ENCODE measurements around the gene PPM1H. TPM values are rescaled to one million over a fixed set of nuclear protein-coding genes. Genes with fewer than 3 reads are reported as not detected.

PPM1H gene
- total RNA-seq, 1 experiment from 2014 or later, result 0.04 TPM

DNA sequence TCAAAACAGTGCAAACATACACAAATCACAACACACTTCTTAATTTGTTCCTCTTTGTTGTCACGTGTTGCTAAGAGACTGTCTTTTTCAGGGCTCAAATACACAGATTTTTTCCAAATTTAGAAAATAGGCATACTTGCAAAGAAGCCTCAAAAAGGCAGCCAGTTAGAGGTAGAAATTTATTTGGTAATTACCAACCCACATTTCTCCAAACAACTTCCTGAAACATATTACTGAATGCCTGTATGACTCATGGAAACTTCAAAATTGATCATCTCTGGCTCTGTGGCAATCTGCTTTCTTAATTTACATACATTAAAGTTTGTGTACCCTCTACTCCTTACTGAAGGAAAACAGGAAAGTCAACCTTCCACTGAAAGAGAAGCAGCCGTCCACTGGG, 36.4 kb downstream of the PPM1H start:
- DNase-seq (ENCODE audit: low spot score), result peak; percentile 40
- ChIA-PET CTCF (no interaction called here), POLR2A (ENCODE audit: low non-redundant PET) (no interaction called here)
- BruUV-seq (replicated peaks), result no TSS peak
- no peak overlapping the region for H3K27ac ChIP-seq (ENCODE audit: low read depth, low read length, poor library complexity, severe bottlenecking)
- peaks cover 7% of the 10 kb centered on the region for H3K4me1 ChIP-seq (ENCODE audit: insufficient read depth, low read length, poor library complexity, severe bottlenecking)
- intact Hi-C loops (cut with micrococcal nuclease; ENCODE audit: unreplicated experiment), result no loop called here
- H3K27me3 ChIP-seq (replicated peaks; ENCODE audit: insufficient read depth, low read depth, low read length, poor library complexity), result no peaks in the 10 kb centered on the region
- no peaks in the 10 kb centered on the region for H3K9me3 ChIP-seq (ENCODE audit: low read depth, low read length, poor library complexity, severe bottlenecking)
- H3K36me3 ChIP-seq (ENCODE audit: insufficient read depth, low read length, poor library complexity, severe bottlenecking), result no peaks in the 10 kb centered on the region
- TF ChIP-seq EZH2 (IDR thresholded peaks at IDR 0.05; ENCODE audit: borderline replicate concordance, low read depth, low read length, poor library complexity, severe bottlenecking), result no peak
- TF ChIP-seq, protein P1, sequence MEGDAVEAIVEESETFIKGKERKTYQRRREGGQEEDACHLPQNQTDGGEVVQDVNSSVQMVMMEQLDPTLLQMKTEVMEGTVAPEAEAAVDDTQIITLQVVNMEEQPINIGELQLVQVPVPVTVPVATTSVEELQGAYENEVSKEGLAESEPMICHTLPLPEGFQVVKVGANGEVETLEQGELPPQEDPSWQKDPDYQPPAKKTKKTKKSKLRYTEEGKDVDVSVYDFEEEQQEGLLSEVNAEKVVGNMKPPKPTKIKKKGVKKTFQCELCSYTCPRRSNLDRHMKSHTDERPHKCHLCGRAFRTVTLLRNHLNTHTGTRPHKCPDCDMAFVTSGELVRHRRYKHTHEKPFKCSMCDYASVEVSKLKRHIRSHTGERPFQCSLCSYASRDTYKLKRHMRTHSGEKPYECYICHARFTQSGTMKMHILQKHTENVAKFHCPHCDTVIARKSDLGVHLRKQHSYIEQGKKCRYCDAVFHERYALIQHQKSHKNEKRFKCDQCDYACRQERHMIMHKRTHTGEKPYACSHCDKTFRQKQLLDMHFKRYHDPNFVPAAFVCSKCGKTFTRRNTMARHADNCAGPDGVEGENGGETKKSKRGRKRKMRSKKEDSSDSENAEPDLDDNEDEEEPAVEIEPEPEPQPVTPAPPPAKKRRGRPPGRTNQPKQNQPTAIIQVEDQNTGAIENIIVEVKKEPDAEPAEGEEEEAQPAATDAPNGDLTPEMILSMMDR (conservative IDR thresholded peaks at IDR 0.05; ENCODE audit: low read depth, low read length), result no peak
- H3K4me3 ChIP-seq (ENCODE audit: low read depth, low read length, poor library complexity, severe bottlenecking), result no peak overlapping the region

DNA sequence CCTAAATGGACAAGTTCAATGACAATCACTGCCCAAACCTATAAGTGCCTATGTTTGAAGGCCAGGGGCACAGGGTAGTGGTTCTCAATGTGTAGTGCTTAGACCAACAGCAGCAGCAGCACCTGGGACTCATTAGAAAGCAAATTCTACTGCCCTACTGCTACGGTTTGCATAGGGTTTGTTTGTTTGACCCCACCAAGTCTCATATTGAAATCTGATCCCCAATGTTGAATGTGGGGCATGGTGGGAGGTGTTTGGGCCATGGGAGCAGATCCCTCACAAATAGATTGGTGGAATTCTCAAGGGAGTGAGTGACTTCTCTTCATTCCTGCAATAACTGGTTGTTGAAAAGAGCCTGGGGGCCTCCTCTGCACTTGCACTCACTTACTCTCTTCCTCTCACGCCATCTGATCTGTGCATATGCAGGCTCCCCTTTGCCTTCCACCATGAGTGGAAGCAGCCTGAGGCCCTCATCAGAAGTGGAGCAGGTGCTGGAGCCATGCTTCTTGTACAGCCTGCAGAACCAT, 39.5 kb downstream of the PPM1H start:
- no TSS peak for BruUV-seq (replicated peaks)
- Histone ChIP-seq H3K4me3 (ENCODE audit: low read depth, low read length, poor library complexity, severe bottlenecking) (no peak overlapping the region), H3K36me3 (ENCODE audit: insufficient read depth, low read length, poor library complexity, severe bottlenecking) (no peaks in the 10 kb centered on the region), H3K27ac (ENCODE audit: low read depth, low read length, poor library complexity, severe bottlenecking) (no peak overlapping the region), H3K4me1 (ENCODE audit: insufficient read depth, low read length, poor library complexity, severe bottlenecking) (peaks cover 7% of the 10 kb centered on the region), H3K27me3 (replicated peaks; ENCODE audit: insufficient read depth, low read depth, low read length, poor library complexity) (no peaks in the 10 kb centered on the region), H3K9me3 (ENCODE audit: low read depth, low read length, poor library complexity, severe bottlenecking) (no peaks in the 10 kb centered on the region)
- TF ChIP-seq, protein P1 (conservative IDR thresholded peaks at IDR 0.05; ENCODE audit: low read depth, low read length), result no peak
- TF ChIP-seq EZH2 (IDR thresholded peaks at IDR 0.05; ENCODE audit: borderline replicate concordance, low read depth, low read length, poor library complexity, severe bottlenecking), result no peak
- ChIA-PET CTCF (no interaction called here), POLR2A (ENCODE audit: low non-redundant PET) (no interaction called here)
- intact Hi-C loops (cut with micrococcal nuclease; ENCODE audit: unreplicated experiment), result no loop called here
- DNase-seq (ENCODE audit: low spot score), result no peak

GRCh38 chr12:62893276-62893675, 41.7 kb downstream of the PPM1H start:
- Histone ChIP-seq H3K36me3 (ENCODE audit: insufficient read depth, low read length, poor library complexity, severe bottlenecking) (no peaks in the 10 kb centered on the region), H3K4me1 (ENCODE audit: insufficient read depth, low read length, poor library complexity, severe bottlenecking) (peaks cover 4% of the 10 kb centered on the region), H3K4me3 (ENCODE audit: low read depth, low read length, poor library complexity, severe bottlenecking) (no peak overlapping the region), H3K27me3 (replicated peaks; ENCODE audit: insufficient read depth, low read depth, low read length, poor library complexity) (no peaks in the 10 kb centered on the region), H3K27ac (ENCODE audit: low read depth, low read length, poor library complexity, severe bottlenecking) (no peak overlapping the region), H3K9me3 (ENCODE audit: low read depth, low read length, poor library complexity, severe bottlenecking) (no peaks in the 10 kb centered on the region)
- TF ChIP-seq EZH2 (IDR thresholded peaks at IDR 0.05; ENCODE audit: borderline replicate concordance, low read depth, low read length, poor library complexity, severe bottlenecking), result no peak
- TF ChIP-seq, protein P1 (conservative IDR thresholded peaks at IDR 0.05; ENCODE audit: low read depth, low read length), result no peak
- no peak for DNase-seq (ENCODE audit: low spot score)
- ChIA-PET POLR2A (ENCODE audit: low non-redundant PET) (no interaction called here), CTCF (no interaction called here)
- intact Hi-C loops (cut with micrococcal nuclease; ENCODE audit: unreplicated experiment), result no loop called here
- no TSS peak for BruUV-seq (replicated peaks)

Data from A673 (cell line).